SK-N-MC (cell line): ENCODE results near the gene TPM1.

Experiments
- DNase-seq: peaks from one replicate; pipeline ENCODE4 v3.0.0-alpha.2; 2011; ENCODE audit warnings: low read depth, low spot score
- H3K27ac ChIP-seq: fragments of 200-600 bp; sonication (generic); 2 replicates; pipeline ENCODE4 v1.5.1; 2016; ENCODE audit warnings: mixed run types
- H3K36me3 ChIP-seq: fragments of 200-600 bp; sonication (generic); 2 replicates; pipeline ENCODE4 v1.6.1; 2017; ENCODE audit warnings: antibody characterized with exemption, low read length, mixed read lengths; ENCODE audit not compliant: insufficient read depth
- H3K4me3 ChIP-seq: fragments of 200-600 bp; sonication (generic); 2 replicates; pipeline ENCODE4 v1.5.1; 2016
- H3K9ac ChIP-seq: fragments of 200-600 bp; sonication (generic); 2 replicates; pipeline ENCODE4 v1.8.0; 2017; ENCODE audit warnings: mixed run types, mixed read lengths; ENCODE audit not compliant: insufficient read length
- H3K9me3 ChIP-seq: fragments of 200-600 bp; sonication (generic); 2 replicates; pipeline ENCODE4 v1.6.1; 2017; ENCODE audit warnings: low read depth, mild to moderate bottlenecking, antibody characterized with exemption, low read length, moderate library complexity, mixed read lengths
- EZH2 ChIP-seq: fragments of 200-600 bp; sonication (generic); IDR thresholded peaks from one replicate; pipeline ENCODE4 v1.6.1; 2017; ENCODE audit warnings: antibody characterized with exemption
- FOXP2 ChIP-seq: optimal IDR thresholded peaks from 2 replicates; pipeline ENCODE3; 2011; ENCODE audit warnings: mild to moderate bottlenecking, moderate library complexity; ENCODE audit not compliant: insufficient read depth; ENCODE audit errors: extremely low read length, control extremely low read depth
- POLR2AphosphoS5 ChIP-seq: IDR thresholded peaks from 2 replicates; pipeline ENCODE4 v1.6.1; 2012; ENCODE audit warnings: mild to moderate bottlenecking, low read depth, low read length, borderline replicate concordance

TPM1 gene

GRCh38 chr15:63085289-63085688 lies 42.7 kb downstream of the TPM1 start:
- Histone ChIP-seq H3K9ac (no peak overlapping the region), H3K4me3 (no peak overlapping the region), H3K36me3 (no peaks in the 10 kb centered on the region), H3K27ac (no peak overlapping the region), H3K9me3 (no peaks in the 10 kb centered on the region)
- TF ChIP-seq EZH2: no peak
- TF ChIP-seq FOXP2: no peak
- TF ChIP-seq POLR2AphosphoS5: no peak
- DNase-seq: no peak

GRCh38 chr15:63086271-63086670 lies 43.7 kb downstream of the TPM1 start:
- no peak for DNase-seq
- no peak overlapping the region for H3K27ac ChIP-seq
- TF ChIP-seq FOXP2: no peak
- TF ChIP-seq POLR2AphosphoS5: no peak
- TF ChIP-seq EZH2: no peak
- no peaks in the 10 kb centered on the region for H3K36me3 ChIP-seq
- H3K4me3 ChIP-seq: no peak overlapping the region
- no peak overlapping the region for H3K9ac ChIP-seq
- no peaks in the 10 kb centered on the region for H3K9me3 ChIP-seq

GRCh38 chr15:63086947-63087346 lies 44.4 kb downstream of the TPM1 start:
- H3K9me3 ChIP-seq: no peaks in the 10 kb centered on the region
- no peaks in the 10 kb centered on the region for H3K36me3 ChIP-seq
- no peak overlapping the region for H3K27ac ChIP-seq
- H3K9ac ChIP-seq: no peak overlapping the region
- no peak for DNase-seq
- TF ChIP-seq FOXP2 (no peak), EZH2 (no peak), POLR2AphosphoS5 (no peak)
- H3K4me3 ChIP-seq: no peak overlapping the region

- Histone ChIP-seq H3K9ac (no peak overlapping the region), H3K9me3 (no peaks in the 10 kb centered on the region), H3K36me3 (no peaks in the 10 kb centered on the region), H3K4me3 (no peak overlapping the region), H3K27ac (no peak overlapping the region)
- DNase-seq: no peak
- TF ChIP-seq POLR2AphosphoS5: no peak
These were observed 46.1 kb downstream of the TPM1 start for GRCh38 chr15:63088533-63089245.

- H3K27ac ChIP-seq: no peak overlapping the region
- H3K4me3 ChIP-seq: no peak overlapping the region
- no peaks in the 10 kb centered on the region for H3K9me3 ChIP-seq
- no peaks in the 10 kb centered on the region for H3K36me3 ChIP-seq
- DNase-seq: no peak
- H3K9ac ChIP-seq: no peak overlapping the region
- TF ChIP-seq EZH2 (no peak), POLR2AphosphoS5 (no peak), FOXP2 (no peak)
These were observed 46.9 kb downstream of the TPM1 start for GRCh38 chr15:63089260-63090043.

GRCh38 chr15:63090472-63090871 lies 47.9 kb downstream of the TPM1 start:
- no peak for TF ChIP-seq FOXP2
- TF ChIP-seq EZH2: no peak
- TF ChIP-seq POLR2AphosphoS5: no peak
- no peak overlapping the region for H3K9ac ChIP-seq
- no peak overlapping the region for H3K4me3 ChIP-seq
- no peak for DNase-seq
- no peak overlapping the region for H3K27ac ChIP-seq
- no peaks in the 10 kb centered on the region for H3K36me3 ChIP-seq
- H3K9me3 ChIP-seq: no peaks in the 10 kb centered on the region

GRCh38 chr15:63090887-63091286 lies 48.3 kb downstream of the TPM1 start:
- Histone ChIP-seq H3K4me3 (no peak overlapping the region), H3K27ac (no peak overlapping the region), H3K9ac (no peak overlapping the region), H3K36me3 (no peaks in the 10 kb centered on the region), H3K9me3 (no peaks in the 10 kb centered on the region)
- TF ChIP-seq POLR2AphosphoS5 (no peak), EZH2 (no peak), FOXP2 (no peak)
- DNase-seq: no peak

- H3K4me3 ChIP-seq: no peak overlapping the region
- H3K9me3 ChIP-seq: no peaks in the 10 kb centered on the region
- no peaks in the 10 kb centered on the region for H3K36me3 ChIP-seq
- TF ChIP-seq EZH2: no peak
- TF ChIP-seq FOXP2: no peak
- TF ChIP-seq POLR2AphosphoS5: no peak
- H3K9ac ChIP-seq: no peak overlapping the region
- H3K27ac ChIP-seq: no peak overlapping the region
- DNase-seq: no peak
These were observed 49.3 kb downstream of the TPM1 start for GRCh38 chr15:63091679-63092446.
